GM12878 (cell line): ENCODE results near the gene SGSM2.

Experiments
- FOXK2 ChIP-seq: fragments of 450-650 bp; IDR thresholded peaks from 2 replicates; pipeline ENCODE4 v1.6.1; 2017; ENCODE audit warnings: mild to moderate bottlenecking, moderate library complexity
- MEF2A ChIP-seq: IDR thresholded peaks from 2 replicates; pipeline ENCODE4 v1.6.1; 2011; ENCODE audit warnings: low read depth, mild to moderate bottlenecking, low read length, moderate library complexity; ENCODE audit not compliant: insufficient read depth
- MYC ChIP-seq: IDR thresholded peaks from 2 replicates; pipeline ENCODE4 v1.6.1; 2011; ENCODE audit warnings: mild to moderate bottlenecking, low read length, moderate library complexity, inconsistent platforms; ENCODE audit not compliant: insufficient read depth, insufficient replicate concordance, insufficient read length, severe bottlenecking
- TF ChIP-seq, protein P1 (sequence below), 3 experiments: IDR thresholded peaks in 2 of 3; conservative IDR thresholded peaks in 1 of 3; 2 replicates each; pipeline ENCODE4 v1.5.1; 2011; ENCODE audit warnings: low read depth in 3 of 3, low read length in 3 of 3, mild to moderate bottlenecking in 3 of 3, control low read depth in 2 of 3, moderate library complexity in 2 of 3, inconsistent platforms in 1 of 3, mixed read lengths in 1 of 3; ENCODE audit not compliant: control insufficient read depth in 2 of 3, insufficient read depth in 1 of 3; ENCODE audit errors: extremely low read depth in 1 of 3
- TF ChIP-seq, protein P2 (sequence below): fragments of 450-650 bp; IDR thresholded peaks from 2 replicates; pipeline ENCODE4 v1.6.1; 2017; ENCODE audit warnings: mild to moderate bottlenecking, moderate library complexity

GRCh38 chr17:2362881-2363280 is 25.6 kb downstream of the SGSM2 start:
- no peak for TF ChIP-seq MEF2A
- no peak for TF ChIP-seq MYC
- TF ChIP-seq, protein P1, sequence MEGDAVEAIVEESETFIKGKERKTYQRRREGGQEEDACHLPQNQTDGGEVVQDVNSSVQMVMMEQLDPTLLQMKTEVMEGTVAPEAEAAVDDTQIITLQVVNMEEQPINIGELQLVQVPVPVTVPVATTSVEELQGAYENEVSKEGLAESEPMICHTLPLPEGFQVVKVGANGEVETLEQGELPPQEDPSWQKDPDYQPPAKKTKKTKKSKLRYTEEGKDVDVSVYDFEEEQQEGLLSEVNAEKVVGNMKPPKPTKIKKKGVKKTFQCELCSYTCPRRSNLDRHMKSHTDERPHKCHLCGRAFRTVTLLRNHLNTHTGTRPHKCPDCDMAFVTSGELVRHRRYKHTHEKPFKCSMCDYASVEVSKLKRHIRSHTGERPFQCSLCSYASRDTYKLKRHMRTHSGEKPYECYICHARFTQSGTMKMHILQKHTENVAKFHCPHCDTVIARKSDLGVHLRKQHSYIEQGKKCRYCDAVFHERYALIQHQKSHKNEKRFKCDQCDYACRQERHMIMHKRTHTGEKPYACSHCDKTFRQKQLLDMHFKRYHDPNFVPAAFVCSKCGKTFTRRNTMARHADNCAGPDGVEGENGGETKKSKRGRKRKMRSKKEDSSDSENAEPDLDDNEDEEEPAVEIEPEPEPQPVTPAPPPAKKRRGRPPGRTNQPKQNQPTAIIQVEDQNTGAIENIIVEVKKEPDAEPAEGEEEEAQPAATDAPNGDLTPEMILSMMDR (IDR thresholded peaks at IDR 0.05 in 2 of 3, conservative IDR thresholded peaks at IDR 0.05 in 1 of 3; ENCODE audit: control insufficient read depth in 2 of 3, extremely low read depth in 1 of 3, insufficient read depth in 1 of 3, low read depth in 3 of 3, low read length in 3 of 3), result no peak
- no peak for TF ChIP-seq FOXK2
- TF ChIP-seq, protein P2, sequence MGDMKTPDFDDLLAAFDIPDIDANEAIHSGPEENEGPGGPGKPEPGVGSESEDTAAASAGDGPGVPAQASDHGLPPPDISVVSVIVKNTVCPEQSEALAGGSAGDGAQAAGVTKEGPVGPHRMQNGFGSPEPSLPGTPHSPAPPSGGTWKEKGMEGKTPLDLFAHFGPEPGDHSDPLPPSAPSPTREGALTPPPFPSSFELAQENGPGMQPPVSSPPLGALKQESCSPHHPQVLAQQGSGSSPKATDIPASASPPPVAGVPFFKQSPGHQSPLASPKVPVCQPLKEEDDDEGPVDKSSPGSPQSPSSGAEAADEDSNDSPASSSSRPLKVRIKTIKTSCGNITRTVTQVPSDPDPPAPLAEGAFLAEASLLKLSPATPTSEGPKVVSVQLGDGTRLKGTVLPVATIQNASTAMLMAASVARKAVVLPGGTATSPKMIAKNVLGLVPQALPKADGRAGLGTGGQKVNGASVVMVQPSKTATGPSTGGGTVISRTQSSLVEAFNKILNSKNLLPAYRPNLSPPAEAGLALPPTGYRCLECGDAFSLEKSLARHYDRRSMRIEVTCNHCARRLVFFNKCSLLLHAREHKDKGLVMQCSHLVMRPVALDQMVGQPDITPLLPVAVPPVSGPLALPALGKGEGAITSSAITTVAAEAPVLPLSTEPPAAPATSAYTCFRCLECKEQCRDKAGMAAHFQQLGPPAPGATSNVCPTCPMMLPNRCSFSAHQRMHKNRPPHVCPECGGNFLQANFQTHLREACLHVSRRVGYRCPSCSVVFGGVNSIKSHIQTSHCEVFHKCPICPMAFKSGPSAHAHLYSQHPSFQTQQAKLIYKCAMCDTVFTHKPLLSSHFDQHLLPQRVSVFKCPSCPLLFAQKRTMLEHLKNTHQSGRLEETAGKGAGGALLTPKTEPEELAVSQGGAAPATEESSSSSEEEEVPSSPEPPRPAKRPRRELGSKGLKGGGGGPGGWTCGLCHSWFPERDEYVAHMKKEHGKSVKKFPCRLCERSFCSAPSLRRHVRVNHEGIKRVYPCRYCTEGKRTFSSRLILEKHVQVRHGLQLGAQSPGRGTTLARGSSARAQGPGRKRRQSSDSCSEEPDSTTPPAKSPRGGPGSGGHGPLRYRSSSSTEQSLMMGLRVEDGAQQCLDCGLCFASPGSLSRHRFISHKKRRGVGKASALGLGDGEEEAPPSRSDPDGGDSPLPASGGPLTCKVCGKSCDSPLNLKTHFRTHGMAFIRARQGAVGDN, result no peak
